AG04449 (cell line): ENCODE measurements around the gene OLFML2A.

Experiments used
- CTCF ChIA-PET: fragments of 350-600 bp; formaldehyde crosslinking; extraction: SDS; loops from one replicate; lab custom pipeline; 2021; ENCODE audit warnings: antibody characterized with exemption; lab: Yijun Ruan, JAX
- POLR2A ChIA-PET: fragments of 400-600, 350-600 bp; formaldehyde crosslinking; extraction: SDS; loops from one replicate; lab custom pipeline; 2020; ENCODE audit warnings: antibody characterized with exemption, inconsistent platforms; lab: Yijun Ruan, JAX
- DNase-seq: peaks from one replicate; pipeline ENCODE4 v3.0.0-alpha.2; 2010; ENCODE audit warnings: low read depth, low spot score
- H3K4me3 ChIP-seq: 2 replicates; pipeline ENCODE4 v1.5.1; 2011; ENCODE audit warnings: low read depth, mild to moderate bottlenecking, control low read depth, low read length
- TF ChIP-seq, protein P1 (sequence below): IDR thresholded peaks from one replicate; pipeline ENCODE4 v1.5.1; 2011; ENCODE audit warnings: mild to moderate bottlenecking, moderate library complexity, low read length, control low read depth, inconsistent platforms; ENCODE audit not compliant: insufficient read depth; ENCODE audit errors: missing control alignments

Gene OLFML2A

GRCh38 chr9:124793015-124793541, 16.1 kb downstream of the OLFML2A start:
- POLR2A ChIA-PET = no interaction called here
- H3K4me3 ChIP-seq = no peak overlapping the region
- DNase-seq = no peak
- CTCF ChIA-PET = interaction anchor here (0.8 to 10.5 kb wide), 4 partner anchors 14 to 59 kb away, joined by 3 to 138 read pairs (median 6); partner anchors contain the start of genes NR6A1 and OLFML2A
- TF ChIP-seq, protein P1, sequence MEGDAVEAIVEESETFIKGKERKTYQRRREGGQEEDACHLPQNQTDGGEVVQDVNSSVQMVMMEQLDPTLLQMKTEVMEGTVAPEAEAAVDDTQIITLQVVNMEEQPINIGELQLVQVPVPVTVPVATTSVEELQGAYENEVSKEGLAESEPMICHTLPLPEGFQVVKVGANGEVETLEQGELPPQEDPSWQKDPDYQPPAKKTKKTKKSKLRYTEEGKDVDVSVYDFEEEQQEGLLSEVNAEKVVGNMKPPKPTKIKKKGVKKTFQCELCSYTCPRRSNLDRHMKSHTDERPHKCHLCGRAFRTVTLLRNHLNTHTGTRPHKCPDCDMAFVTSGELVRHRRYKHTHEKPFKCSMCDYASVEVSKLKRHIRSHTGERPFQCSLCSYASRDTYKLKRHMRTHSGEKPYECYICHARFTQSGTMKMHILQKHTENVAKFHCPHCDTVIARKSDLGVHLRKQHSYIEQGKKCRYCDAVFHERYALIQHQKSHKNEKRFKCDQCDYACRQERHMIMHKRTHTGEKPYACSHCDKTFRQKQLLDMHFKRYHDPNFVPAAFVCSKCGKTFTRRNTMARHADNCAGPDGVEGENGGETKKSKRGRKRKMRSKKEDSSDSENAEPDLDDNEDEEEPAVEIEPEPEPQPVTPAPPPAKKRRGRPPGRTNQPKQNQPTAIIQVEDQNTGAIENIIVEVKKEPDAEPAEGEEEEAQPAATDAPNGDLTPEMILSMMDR = no peak

DNA sequence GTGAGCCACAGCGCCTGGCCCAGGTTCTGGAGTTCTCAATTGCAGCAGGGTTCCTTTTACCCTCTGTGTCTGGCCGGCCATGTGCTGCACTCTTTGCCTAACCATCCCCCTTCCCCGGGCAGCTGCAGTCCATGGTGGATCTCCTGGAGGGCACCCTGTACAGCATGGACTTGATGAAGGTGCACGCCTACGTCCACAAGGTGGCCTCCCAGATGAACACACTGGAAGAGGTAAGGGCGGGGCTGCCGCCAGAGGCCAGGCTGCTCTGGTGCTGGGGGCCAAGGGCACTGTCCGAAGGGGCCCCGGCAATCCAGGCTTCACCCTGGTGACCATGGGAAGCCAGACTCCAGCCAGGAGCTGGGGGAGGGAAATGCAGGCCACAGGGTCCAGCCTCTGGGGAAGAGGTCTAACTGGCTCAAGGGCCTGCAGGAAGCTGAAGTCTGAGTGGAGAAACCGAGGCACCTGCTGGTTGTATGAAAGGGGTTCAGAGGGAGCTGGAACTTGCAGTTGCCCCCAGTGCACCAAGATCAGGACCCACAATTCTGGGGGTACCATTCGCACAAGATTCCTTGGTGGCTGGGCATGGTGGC, 18.1 kb downstream of the OLFML2A start:
- ChIA-PET CTCF (interaction anchor here (1.2 to 10.5 kb wide), 6 partner anchors 8 to 59 kb away, joined by 3 to 138 read pairs (median 9); partner anchors contain the start of genes NR6A1, OLFML2A and WDR38), POLR2A (no interaction called here)
- H3K4me3 ChIP-seq = no peak overlapping the region
- TF ChIP-seq, protein P1 = no peak
- DNase-seq = no peak

- ChIA-PET CTCF (interaction anchor here (0.9 to 10.5 kb wide), 11 partner anchors 9 to 60 kb away, joined by 3 to 138 read pairs (median 5); partner anchors contain the start of genes NR6A1, OLFML2A and WDR38), POLR2A (no interaction called here)
- no peak overlapping the region for H3K4me3 ChIP-seq
- no peak for DNase-seq
- TF ChIP-seq, protein P1 = no peak
Observed at GRCh38 chr9:124795881-124796431, 19.0 kb downstream of the OLFML2A start.

GRCh38 chr9:124797343-124798103, 20.6 kb downstream of the OLFML2A start:
- H3K4me3 ChIP-seq = no peak overlapping the region
- ChIA-PET POLR2A (interaction anchor here (0.9 kb wide), 1 partner anchor 21 kb away, joined by 3 read pairs; the partner anchor contains the start of gene OLFML2A), CTCF (interaction anchor here (1.2 to 10.5 kb wide), 4 partner anchors 13 to 54 kb away, joined by 5 to 138 read pairs (median 14); partner anchors contain the start of genes NR6A1 and OLFML2A)
- TF ChIP-seq, protein P1 = no peak
- DNase-seq = no peak

- POLR2A ChIA-PET = no interaction called here
- DNase-seq = no peak
- CTCF ChIA-PET = interaction anchor here (0.9 to 10.5 kb wide), 6 partner anchors 10 to 54 kb away, joined by 3 to 138 read pairs (median 4); partner anchors contain the start of genes NR6A1, OLFML2A and WDR38
- TF ChIP-seq, protein P1 = no peak
- H3K4me3 ChIP-seq = no peak overlapping the region
Observed at GRCh38 chr9:124799274-124800006, 22.5 kb downstream of the OLFML2A start.
